ENCODE results near the gene ATP5PB. TPM values are rescaled to one million over a fixed set of nuclear protein-coding genes. Genes with fewer than 3 reads are reported as not detected.

Gene ATP5PB
- total RNA-seq, 4 donors from 2014 or later, result 91.2 to 176 (median 103) TPM

DNA sequence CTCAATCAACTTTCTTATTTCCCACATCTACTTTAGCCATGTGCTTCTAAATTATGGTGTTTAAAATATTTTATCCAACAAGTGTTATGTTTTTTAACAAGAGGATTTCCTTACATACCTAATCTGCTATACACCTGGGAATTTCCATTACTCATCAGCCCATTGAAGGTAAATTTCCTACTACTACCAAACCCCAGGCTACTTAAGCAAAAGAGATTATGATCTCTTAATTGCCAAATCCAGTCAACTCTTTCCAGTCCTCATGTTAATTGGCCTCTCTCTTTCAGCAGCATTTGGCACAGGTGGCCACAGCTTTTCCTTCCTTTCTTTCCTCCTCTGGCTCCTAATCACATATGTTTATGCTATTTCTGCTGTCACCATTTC, 19.4 kb downstream of the ATP5PB start:
- Histone ChIP-seq H3K4me1 (peaks cover 0 to 6% (median 0%) of the 10 kb centered on the region in 4 donors), H3K27me3 (no peaks in the 10 kb centered on the region), H3K9me3 (no peaks in the 10 kb centered on the region), H3K4me3 (no peak overlapping the region), H3K36me3 (peaks cover 0 to 82% (median 0%) of the 10 kb centered on the region in 3 donors), H3K27ac (no peak overlapping the region)
- TF ChIP-seq POLR2A (IDR thresholded peaks at IDR 0.05), result no peak
- TF ChIP-seq EP300 (IDR thresholded peaks at IDR 0.05), result no peak
- TF ChIP-seq, protein P1, sequence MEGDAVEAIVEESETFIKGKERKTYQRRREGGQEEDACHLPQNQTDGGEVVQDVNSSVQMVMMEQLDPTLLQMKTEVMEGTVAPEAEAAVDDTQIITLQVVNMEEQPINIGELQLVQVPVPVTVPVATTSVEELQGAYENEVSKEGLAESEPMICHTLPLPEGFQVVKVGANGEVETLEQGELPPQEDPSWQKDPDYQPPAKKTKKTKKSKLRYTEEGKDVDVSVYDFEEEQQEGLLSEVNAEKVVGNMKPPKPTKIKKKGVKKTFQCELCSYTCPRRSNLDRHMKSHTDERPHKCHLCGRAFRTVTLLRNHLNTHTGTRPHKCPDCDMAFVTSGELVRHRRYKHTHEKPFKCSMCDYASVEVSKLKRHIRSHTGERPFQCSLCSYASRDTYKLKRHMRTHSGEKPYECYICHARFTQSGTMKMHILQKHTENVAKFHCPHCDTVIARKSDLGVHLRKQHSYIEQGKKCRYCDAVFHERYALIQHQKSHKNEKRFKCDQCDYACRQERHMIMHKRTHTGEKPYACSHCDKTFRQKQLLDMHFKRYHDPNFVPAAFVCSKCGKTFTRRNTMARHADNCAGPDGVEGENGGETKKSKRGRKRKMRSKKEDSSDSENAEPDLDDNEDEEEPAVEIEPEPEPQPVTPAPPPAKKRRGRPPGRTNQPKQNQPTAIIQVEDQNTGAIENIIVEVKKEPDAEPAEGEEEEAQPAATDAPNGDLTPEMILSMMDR (IDR thresholded peaks at IDR 0.05), result no peak
- DNase-seq (ENCODE audit: low spot score in 2 of 2), result no peak

GRCh38 chr1:111469539-111469938, 20.3 kb downstream of the ATP5PB start:
- peaks cover 0 to 79% (median 0%) of the 10 kb centered on the region in 3 donors for H3K36me3 ChIP-seq
- H3K4me1 ChIP-seq, result peaks cover 0 to 6% (median 3%) of the 10 kb centered on the region in 4 donors
- no peaks in the 10 kb centered on the region for H3K27me3 ChIP-seq
- H3K9me3 ChIP-seq, result no peaks in the 10 kb centered on the region
- H3K27ac ChIP-seq, result no peak overlapping the region
- TF ChIP-seq EP300 (IDR thresholded peaks at IDR 0.05), result no peak
- TF ChIP-seq, protein P1 (IDR thresholded peaks at IDR 0.05), result no peak
- no peak for DNase-seq (ENCODE audit: low spot score in 2 of 2)
- no peak overlapping the region for H3K4me3 ChIP-seq

GRCh38 chr1:111470596-111470995, 21.3 kb downstream of the ATP5PB start:
- peak overlapping the region in 2 of 4 donors; percentile 61 to 67 for H3K27ac ChIP-seq
- no peak overlapping the region for H3K4me3 ChIP-seq
- H3K36me3 ChIP-seq, result peaks cover 0 to 69% (median 0%) of the 10 kb centered on the region in 3 donors
- peaks cover 0 to 7% (median 3%) of the 10 kb centered on the region in 4 donors for H3K4me1 ChIP-seq
- no peaks in the 10 kb centered on the region for H3K27me3 ChIP-seq
- TF ChIP-seq POLR2A (IDR thresholded peaks at IDR 0.05) (no peak), EP300 (IDR thresholded peaks at IDR 0.05) (no peak)
- TF ChIP-seq, protein P1 (IDR thresholded peaks at IDR 0.05), result no peak
- DNase-seq (ENCODE audit: low spot score in 2 of 2), result no peak
- WGBS, 2 donors, result 88 to 94% methylated on average over 5 of the region's 5 CpGs
- no peaks in the 10 kb centered on the region for H3K9me3 ChIP-seq

DNA sequence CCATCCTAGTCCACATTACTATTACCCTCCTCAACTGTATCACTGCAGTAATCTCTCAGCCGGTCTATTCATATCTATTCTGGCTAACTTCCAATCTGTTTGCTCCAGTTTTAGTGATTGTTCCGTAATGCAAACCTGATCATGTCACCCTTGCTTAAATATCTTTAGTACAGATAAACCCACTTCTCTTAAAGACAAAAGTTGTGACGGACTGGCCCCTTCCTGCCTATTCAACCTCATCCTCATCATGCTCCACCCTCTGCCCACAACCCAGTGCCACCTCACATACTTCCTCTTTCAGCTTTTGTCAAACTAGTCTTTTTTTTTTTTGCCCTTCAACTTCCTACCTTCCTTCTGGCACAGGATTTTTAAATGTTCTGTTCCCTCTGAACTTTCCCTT, 21.7 kb downstream of the ATP5PB start:
- Histone ChIP-seq H3K36me3 (peaks cover 0 to 65% (median 0%) of the 10 kb centered on the region in 3 donors), H3K27ac (peak overlapping the region in 2 of 4 donors; percentile 61 to 67), H3K4me3 (no peak overlapping the region), H3K4me1 (peaks cover 0 to 7% (median 3%) of the 10 kb centered on the region in 4 donors), H3K9me3 (no peaks in the 10 kb centered on the region), H3K27me3 (no peaks in the 10 kb centered on the region)
- 63 to 66% methylated on average over 3 of the region's 3 CpGs for WGBS, 2 donors
- no peak for DNase-seq (ENCODE audit: low spot score in 2 of 2)
- TF ChIP-seq EP300 (IDR thresholded peaks at IDR 0.05) (peak in 1 of 2 donors; percentile 63), POLR2A (IDR thresholded peaks at IDR 0.05) (no peak)

GRCh38 chr1:111471538-111471937, 22.3 kb downstream of the ATP5PB start:
- no peak for DNase-seq (ENCODE audit: low spot score in 2 of 2)
- 97 to 99% methylated on average over 3 of the region's 3 CpGs for WGBS, 2 donors
- Histone ChIP-seq H3K9me3 (no peaks in the 10 kb centered on the region), H3K4me3 (no peak overlapping the region), H3K4me1 (peaks cover 0 to 12% (median 3%) of the 10 kb centered on the region in 4 donors), H3K36me3 (peaks cover 0 to 60% (median 0%) of the 10 kb centered on the region in 3 donors), H3K27ac (peak overlapping the region in 3 of 4 donors; percentile 31 to 61 (median 55)), H3K27me3 (no peaks in the 10 kb centered on the region)
- TF ChIP-seq EP300 (IDR thresholded peaks at IDR 0.05), result no peak
- TF ChIP-seq POLR2A (IDR thresholded peaks at IDR 0.05), result no peak
- TF ChIP-seq, protein P1 (IDR thresholded peaks at IDR 0.05), result no peak

DNA sequence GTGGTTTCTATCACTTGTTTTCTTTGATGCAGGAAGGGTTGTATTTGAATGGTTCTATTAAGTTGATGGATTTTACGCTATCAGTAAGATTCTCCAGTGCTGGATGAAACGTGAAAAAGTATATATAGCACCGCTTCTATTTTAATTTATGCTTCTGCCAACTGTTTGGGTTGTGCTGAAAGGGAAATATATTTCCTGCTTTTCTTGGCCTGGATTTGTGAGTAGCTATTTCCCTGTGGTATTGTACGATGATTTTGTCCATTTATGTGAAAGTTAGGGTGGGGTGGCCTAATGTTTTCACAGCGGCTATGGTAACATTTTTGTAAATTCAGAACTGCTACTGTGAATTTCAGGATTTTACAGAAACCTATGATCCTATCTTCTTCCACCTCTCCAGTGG, 24.8 kb downstream of the ATP5PB start:
- H3K27ac ChIP-seq, result peak overlapping the region; percentile 15 to 71 (median 64)
- WGBS, 2 donors, result 37 to 52% methylated on average over 5 of the region's 5 CpGs
- H3K27me3 ChIP-seq, result no peaks in the 10 kb centered on the region
- H3K4me3 ChIP-seq, result peak overlapping the region; percentile 12 to 34 (median 16)
- TF ChIP-seq EP300 (IDR thresholded peaks at IDR 0.05) (no peak), POLR2A (IDR thresholded peaks at IDR 0.05) (no peak)
- TF ChIP-seq, protein P1 (IDR thresholded peaks at IDR 0.05), result no peak
- H3K36me3 ChIP-seq, result peaks cover 0 to 51% (median 0%) of the 10 kb centered on the region in 3 donors
- no peak for DNase-seq (ENCODE audit: low spot score in 2 of 2)
- H3K4me1 ChIP-seq, result peaks cover 0 to 14% (median 7%) of the 10 kb centered on the region in 4 donors
- no peaks in the 10 kb centered on the region for H3K9me3 ChIP-seq
